CD4-positive, alpha-beta T cell (primary cell): ENCODE measurements around the gene MSMB. TPM values are rescaled to one million over a fixed set of nuclear protein-coding genes. Genes with fewer than 3 reads are reported as not detected.

Experiments used
- ATAC-seq: fragments of 200-7000 bp; cut with Tn5 transposase; one replicate; pipeline ENCODE4 v1.10.0; 2022; ENCODE audit warnings: mild to moderate bottlenecking; ENCODE audit not compliant: poor library complexity
- CTCF ChIA-PET: fragments of 350-600 bp; sonication (Branson Sonifier 250); formaldehyde crosslinking; loops from one replicate; lab custom pipeline; 2021; ENCODE audit warnings: antibody characterized with exemption, inconsistent platforms; lab: Charles Lee
- POLR2A ChIA-PET: fragments of 350-600 bp; sonication (Branson Sonifier 250); formaldehyde crosslinking; loops from one replicate; lab custom pipeline; 2021; ENCODE audit warnings: antibody characterized with exemption, inconsistent platforms; lab: Charles Lee
- DNase-seq, 14 experiments: peaks; one replicate each; pipeline ENCODE4 v3.0.0-alpha.2; 2013 to 2020; ENCODE audit warnings: mixed read lengths in 2 of 14
- H3K27ac ChIP-seq, 2 donors: one replicate each; pipeline versions ENCODE4 v1.5.1 to v1.7.0; 2013; ENCODE audit warnings: low read length in 2 of 2, low read depth in 1 of 2, mild to moderate bottlenecking in 1 of 2
- H3K27me3 ChIP-seq, 2 experiments: 1 replicate in 1 of 2; 2 replicates in 1 of 2; pipeline versions ENCODE4 v1.6.1 to v1.7.0; 2013; ENCODE audit warnings: low read length in 2 of 2, control low read depth in 1 of 2, mild to moderate bottlenecking in 1 of 2, moderate library complexity in 1 of 2; ENCODE audit not compliant: insufficient read depth in 2 of 2, control insufficient read depth in 1 of 2
- H3K36me3 ChIP-seq: one replicate; pipeline ENCODE4 v1.6.1; 2013; ENCODE audit warnings: low read length, control low read depth; ENCODE audit not compliant: insufficient read depth
- H3K4me1 ChIP-seq: one replicate; pipeline ENCODE4 v1.6.1; 2013; ENCODE audit warnings: low read length, control low read depth; ENCODE audit not compliant: insufficient read depth
- H3K4me3 ChIP-seq: one replicate; pipeline ENCODE4 v1.5.1; 2013; ENCODE audit warnings: mild to moderate bottlenecking, low read length, moderate library complexity
- H3K9me3 ChIP-seq, 2 experiments: 1 replicate in 1 of 2; 2 replicates in 1 of 2; pipeline versions ENCODE4 v1.6.1 to v1.7.0; 2013; ENCODE audit warnings: low read length in 2 of 2, mild to moderate bottlenecking in 2 of 2, control low read depth in 1 of 2, moderate library complexity in 1 of 2; ENCODE audit not compliant: control insufficient read depth in 1 of 2, insufficient read depth in 1 of 2
- H3K27ac Mint-ChIP-seq: one replicate; pipeline ENCODE4 v1.8.0; 2020; ENCODE audit warnings: mixed read lengths
- H3K27me3 Mint-ChIP-seq: one replicate; pipeline ENCODE4 v1.8.0; 2021; ENCODE audit warnings: mixed read lengths
- H3K36me3 Mint-ChIP-seq: one replicate; pipeline ENCODE4 v1.8.0; 2021; ENCODE audit warnings: low read depth, mixed read lengths
- H3K4me1 Mint-ChIP-seq: one replicate; pipeline ENCODE4 v1.8.0; 2021; ENCODE audit warnings: low read depth, mixed read lengths
- H3K4me3 Mint-ChIP-seq: one replicate; pipeline ENCODE4 v1.8.0; 2020; ENCODE audit warnings: mild to moderate bottlenecking, mixed read lengths
- H3K9me3 Mint-ChIP-seq: one replicate; pipeline ENCODE4 v1.8.0; 2020; ENCODE audit warnings: mixed read lengths
- intact Hi-C, 2 experiments: fragments of 100-400 bp; cut with DNase I in 1 of 2; cut with micrococcal nuclease in 1 of 2; formaldehyde crosslinking; loops; one replicate each; pipeline versions ENCODE4 v1.15.1 to v1.9.0; 2023 to 2025; cut with DNase I, micrococcal nuclease
- total RNA-seq, 174 experiments: library from RNA in 2 of 174; stranded (reverse) in 2 of 174; gene quantifications; one replicate each; pipeline ENCODE4 v1.2.3 and lab custom pipeline; 2021 to 2026
- TF ChIP-seq, protein P1 (sequence below): fragments of 200-600 bp; IDR thresholded peaks from one replicate; pipeline ENCODE4 v1.8.0; 2022; ENCODE audit warnings: antibody characterized with exemption, mild to moderate bottlenecking

The MSMB gene
- total RNA-seq, 2 experiments from 2014 or later: not detected

DNA sequence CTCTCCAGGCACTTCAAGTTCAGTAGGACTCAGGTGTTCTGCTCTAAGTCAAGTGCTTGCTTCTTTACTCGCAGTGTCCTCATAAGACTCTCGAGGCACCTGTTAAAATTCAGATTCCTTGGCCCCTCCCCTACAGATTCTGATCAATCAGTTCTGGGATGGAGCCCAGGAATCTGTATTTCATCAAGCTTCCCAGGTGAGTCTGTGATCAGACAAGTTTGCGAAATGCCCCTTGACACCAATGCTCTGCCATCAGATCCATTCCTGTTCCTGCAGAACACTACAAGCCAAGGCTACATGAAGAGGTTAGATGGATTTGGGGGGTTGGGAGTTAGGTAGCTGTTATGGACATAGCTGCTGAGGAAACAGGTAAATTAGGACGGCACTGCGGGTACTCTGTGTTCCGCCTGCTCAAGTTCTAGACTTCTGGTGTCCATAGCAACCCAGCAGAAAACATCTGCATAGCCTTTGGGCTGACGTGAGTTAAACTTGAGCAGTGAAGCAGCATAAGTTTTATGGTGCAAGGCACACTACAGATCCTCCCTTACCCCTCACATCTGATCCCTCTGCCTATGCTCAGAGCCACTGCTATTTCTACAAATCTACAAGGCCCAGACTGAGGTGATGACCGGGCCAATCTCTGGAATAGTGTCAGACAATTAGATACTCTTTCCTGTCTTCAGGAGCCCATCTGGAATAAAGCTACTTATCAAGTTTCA lies 8.8 kb downstream of the MSMB start:
- Histone ChIP-seq H3K27me3 (no peaks in the 10 kb centered on the region), H3K9me3 (no peaks in the 10 kb centered on the region), H3K4me3 (no peak overlapping the region), H3K36me3 (no peaks in the 10 kb centered on the region), H3K27ac (no peak overlapping the region), H3K4me1 (no peaks in the 10 kb centered on the region)
- H3K27ac Mint-ChIP-seq: no peak overlapping the region
- DNase-seq (no peak), ATAC-seq (no peak)
- ChIA-PET POLR2A (no interaction called here), CTCF (no interaction called here)
- intact Hi-C loops: loop anchor here (10.0 kb wide), 2 partner anchors 218 to 802 kb away; no protein-coding TSS in a partner anchor
- TF ChIP-seq, protein P1, sequence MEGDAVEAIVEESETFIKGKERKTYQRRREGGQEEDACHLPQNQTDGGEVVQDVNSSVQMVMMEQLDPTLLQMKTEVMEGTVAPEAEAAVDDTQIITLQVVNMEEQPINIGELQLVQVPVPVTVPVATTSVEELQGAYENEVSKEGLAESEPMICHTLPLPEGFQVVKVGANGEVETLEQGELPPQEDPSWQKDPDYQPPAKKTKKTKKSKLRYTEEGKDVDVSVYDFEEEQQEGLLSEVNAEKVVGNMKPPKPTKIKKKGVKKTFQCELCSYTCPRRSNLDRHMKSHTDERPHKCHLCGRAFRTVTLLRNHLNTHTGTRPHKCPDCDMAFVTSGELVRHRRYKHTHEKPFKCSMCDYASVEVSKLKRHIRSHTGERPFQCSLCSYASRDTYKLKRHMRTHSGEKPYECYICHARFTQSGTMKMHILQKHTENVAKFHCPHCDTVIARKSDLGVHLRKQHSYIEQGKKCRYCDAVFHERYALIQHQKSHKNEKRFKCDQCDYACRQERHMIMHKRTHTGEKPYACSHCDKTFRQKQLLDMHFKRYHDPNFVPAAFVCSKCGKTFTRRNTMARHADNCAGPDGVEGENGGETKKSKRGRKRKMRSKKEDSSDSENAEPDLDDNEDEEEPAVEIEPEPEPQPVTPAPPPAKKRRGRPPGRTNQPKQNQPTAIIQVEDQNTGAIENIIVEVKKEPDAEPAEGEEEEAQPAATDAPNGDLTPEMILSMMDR: no peak
- H3K27me3 Mint-ChIP-seq: no peaks in the 10 kb centered on the region
- H3K4me3 Mint-ChIP-seq: no peak overlapping the region
- no peaks in the 10 kb centered on the region for H3K9me3 Mint-ChIP-seq
- no peaks in the 10 kb centered on the region for H3K4me1 Mint-ChIP-seq
- H3K36me3 Mint-ChIP-seq: no peaks in the 10 kb centered on the region

GRCh38 chr10:46035923-46036849 lies 9.9 kb downstream of the MSMB start:
- Histone ChIP-seq H3K27ac (no peak overlapping the region), H3K9me3 (no peaks in the 10 kb centered on the region), H3K36me3 (no peaks in the 10 kb centered on the region), H3K27me3 (no peaks in the 10 kb centered on the region), H3K4me1 (no peaks in the 10 kb centered on the region), H3K4me3 (no peak overlapping the region)
- ChIA-PET POLR2A (no interaction called here), CTCF (no interaction called here)
- H3K36me3 Mint-ChIP-seq: no peaks in the 10 kb centered on the region
- no peaks in the 10 kb centered on the region for H3K9me3 Mint-ChIP-seq
- H3K4me1 Mint-ChIP-seq: peaks cover 4% of the 10 kb centered on the region
- DNase-seq (no peak), ATAC-seq (no peak)
- no peak overlapping the region for H3K4me3 Mint-ChIP-seq
- TF ChIP-seq, protein P1: no peak
- no peak overlapping the region for H3K27ac Mint-ChIP-seq
- intact Hi-C loops: loop anchor here (10.0 kb wide), 2 partner anchors 219 to 801 kb away; no protein-coding TSS in a partner anchor
- H3K27me3 Mint-ChIP-seq: no peaks in the 10 kb centered on the region

GRCh38 chr10:46033602-46034011 lies 12.5 kb downstream of the MSMB start:
- Mint-ChIP-seq H3K27ac (no peak overlapping the region), H3K4me1 (peaks cover 25% of the 10 kb centered on the region), H3K9me3 (no peaks in the 10 kb centered on the region), H3K4me3 (no peak overlapping the region), H3K27me3 (no peaks in the 10 kb centered on the region), H3K36me3 (peaks cover 15% of the 10 kb centered on the region)
- POLR2A ChIA-PET: no interaction called here
- CTCF ChIA-PET: no interaction called here
- intact Hi-C loops: loop anchor here (2.0 to 10.0 kb wide), 4 partner anchors 57 to 799 kb away; partner anchors contain the start of gene TIMM23 (in 1 of the 2)
- Histone ChIP-seq H3K4me1 (peaks cover 21% of the 10 kb centered on the region), H3K4me3 (no peak overlapping the region), H3K9me3 (no peaks in the 10 kb centered on the region), H3K27me3 (no peaks in the 10 kb centered on the region), H3K36me3 (no peaks in the 10 kb centered on the region), H3K27ac (no peak overlapping the region)
- no peak for DNase-seq
- TF ChIP-seq, protein P1: no peak
- no peak for ATAC-seq
